ENCODE measurements around the gene UBE4B.
"Not testable (repeated sequence)": the region's sequence is repeated elsewhere in the genome, so short reads cannot be mapped to it uniquely, and the experiment has no call there.

UBE4B gene

DNA sequence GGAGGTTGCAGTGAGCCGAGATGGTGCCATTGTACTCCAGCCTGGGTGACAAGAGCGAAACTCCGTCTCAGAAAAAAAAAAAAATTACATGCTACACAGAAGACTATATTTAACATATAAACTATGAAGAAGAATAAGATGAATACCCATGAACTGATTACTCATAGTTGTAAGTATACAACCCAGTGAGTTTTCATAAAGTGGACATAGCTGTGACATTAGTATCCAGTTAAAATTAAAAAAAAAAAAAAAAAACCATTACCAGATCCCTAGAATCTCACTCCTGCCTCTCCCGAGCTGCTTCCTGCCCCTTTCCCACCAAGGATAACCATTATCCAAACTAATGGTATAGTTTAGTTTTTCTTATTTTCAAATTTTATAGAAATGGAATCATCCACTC is 37.4 kb downstream of the UBE4B start:
- no peak for DNase-seq

GRCh38 chr1:10071640-10072039 is 38.9 kb downstream of the UBE4B start:
- no peak for DNase-seq

GRCh38 chr1:10073371-10073770 is 40.6 kb downstream of the UBE4B start:
- DNase-seq = not testable (repeated sequence)

DNA sequence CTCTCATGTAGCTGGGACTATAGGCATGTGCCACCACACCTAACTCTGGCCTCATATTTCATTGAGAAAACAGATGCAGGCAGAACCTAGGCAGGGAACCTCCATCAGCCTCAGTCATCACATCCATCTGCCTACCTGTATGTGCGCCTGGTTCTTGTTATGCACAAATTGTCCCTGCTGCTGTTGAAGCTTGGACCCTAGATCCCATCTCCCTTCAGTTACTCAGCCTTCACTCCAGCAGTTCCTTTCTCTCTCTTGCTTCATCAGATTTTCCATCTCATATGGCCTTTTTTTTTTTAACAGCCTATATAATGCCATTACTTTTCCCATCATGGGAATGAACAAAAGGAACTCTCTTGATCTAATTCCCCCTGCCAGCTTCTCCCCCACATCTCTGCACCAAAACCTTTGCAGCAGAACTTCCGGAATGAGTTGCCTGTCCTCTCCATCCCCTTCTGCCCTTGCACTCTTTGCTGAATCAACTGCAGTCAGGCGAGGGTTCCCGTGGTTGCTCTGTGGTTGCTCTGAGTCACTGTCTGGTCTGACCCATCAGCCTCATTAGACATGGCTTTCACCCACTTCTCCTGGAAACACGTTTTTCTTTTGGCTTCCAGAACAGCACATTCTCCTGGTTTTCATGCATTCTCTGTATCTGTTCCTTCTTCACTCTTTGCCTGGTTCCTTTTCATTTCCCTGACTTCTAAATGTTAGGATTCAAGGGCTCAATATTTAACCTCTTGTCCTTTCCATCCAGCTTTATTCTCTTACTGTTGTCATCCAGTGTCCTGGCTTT is 41.5 kb downstream of the UBE4B start:
- peak in 33 of 56 donors; percentile 7 to 74 (median 36) for DNase-seq

DNA sequence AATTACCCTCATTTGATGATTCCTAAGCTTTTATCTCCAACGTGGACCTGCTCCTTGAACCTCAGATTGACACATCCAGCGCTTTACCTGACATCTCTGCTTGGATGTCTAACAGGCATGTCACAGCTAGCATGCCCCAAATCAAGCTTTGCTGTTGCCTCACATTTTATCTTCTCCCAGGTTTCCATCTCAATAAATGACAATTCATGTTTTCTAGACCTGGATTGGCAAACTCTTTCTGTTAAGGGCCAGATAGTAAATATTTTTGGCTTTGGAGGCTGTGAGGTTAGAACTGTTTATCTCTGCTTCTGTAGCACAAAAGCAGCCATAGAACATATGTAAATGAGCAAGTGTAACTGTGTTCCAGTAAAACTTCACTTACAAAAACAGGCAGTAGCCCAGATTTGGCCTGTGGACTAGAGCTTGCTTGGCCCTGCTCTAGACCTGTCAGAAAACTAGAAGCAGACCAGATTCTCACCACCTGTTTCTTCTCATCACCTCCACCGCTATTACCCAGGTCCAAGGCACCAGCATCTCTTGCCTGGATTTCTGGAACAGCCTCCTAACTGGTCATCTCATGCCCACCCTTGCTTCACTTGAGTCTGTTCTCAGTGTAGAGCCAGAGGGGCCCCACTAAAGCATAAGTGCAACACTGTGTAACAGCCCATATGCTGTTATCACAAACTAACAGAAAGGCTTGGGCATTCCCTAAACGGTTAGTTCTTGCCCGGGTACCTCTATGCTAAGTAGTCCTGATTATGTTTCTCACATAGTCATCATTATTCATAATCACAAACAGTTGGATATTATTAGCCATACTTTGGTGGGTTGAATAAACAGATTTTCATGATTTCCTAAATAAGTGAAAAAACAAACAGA is 42.3 kb downstream of the UBE4B start:
- peak in 1 of 56 donors; percentile 17 for DNase-seq

DNA sequence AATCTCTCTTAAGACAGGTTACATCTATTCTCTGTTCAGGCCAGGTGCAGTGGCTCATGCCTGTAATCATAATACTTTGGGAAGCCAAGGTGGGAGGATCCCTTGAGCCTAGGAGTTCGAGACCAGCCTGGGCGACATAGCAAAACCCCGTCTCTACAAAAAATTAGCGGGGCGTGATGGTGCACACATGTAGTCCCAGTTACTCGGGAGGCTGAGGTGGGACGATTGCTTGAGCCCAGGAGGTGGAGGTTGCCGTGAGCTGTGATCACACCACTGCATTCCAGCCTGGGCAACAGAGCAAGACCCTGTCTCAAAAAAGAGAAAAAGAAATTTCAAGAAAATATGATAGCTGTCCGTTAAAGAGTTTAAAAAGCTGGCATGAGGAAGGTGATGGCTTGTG is 43.0 kb downstream of the UBE4B start:
- DNase-seq = no peak

- no peak for DNase-seq
Measured at GRCh38 chr1:10078494-10078893, 45.7 kb downstream of the UBE4B start.

DNA sequence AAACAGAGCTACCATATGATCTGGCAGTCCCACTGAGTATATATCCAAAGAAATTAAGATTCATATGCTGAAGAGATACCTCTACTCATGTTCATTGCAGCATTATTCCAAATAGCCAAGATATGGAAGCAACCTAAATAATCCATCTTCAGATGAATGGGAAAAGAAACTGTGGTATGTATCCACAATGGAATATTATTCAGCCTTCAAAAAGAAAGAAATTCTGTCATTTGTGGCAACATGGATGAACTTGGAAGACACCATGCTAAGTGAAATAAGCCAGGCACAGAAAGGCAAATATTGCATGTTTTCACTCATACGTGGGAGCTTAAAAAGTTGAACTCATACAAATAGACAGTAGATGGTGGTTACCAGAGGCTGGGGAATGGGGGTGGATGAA is 47.8 kb downstream of the UBE4B start:
- DNase-seq = no peak

GRCh38 chr1:10082785-10083479 is 50.2 kb downstream of the UBE4B start:
- no peak for DNase-seq

GRCh38 chr1:10084045-10084444 is 51.3 kb downstream of the UBE4B start:
- DNase-seq = no peak

- no peak for DNase-seq
Measured at GRCh38 chr1:10085076-10085475, 52.3 kb downstream of the UBE4B start.

- DNase-seq = no peak
Measured at GRCh38 chr1:10087210-10087609, 54.5 kb downstream of the UBE4B start.

- no peak for DNase-seq
Measured at GRCh38 chr1:10101929-10102328, 69.2 kb downstream of the UBE4B start.

- no peak for DNase-seq
Measured at GRCh38 chr1:10103193-10103592, 70.4 kb downstream of the UBE4B start.

GRCh38 chr1:10104834-10105233 is 72.1 kb downstream of the UBE4B start:
- no peak for DNase-seq

DNA sequence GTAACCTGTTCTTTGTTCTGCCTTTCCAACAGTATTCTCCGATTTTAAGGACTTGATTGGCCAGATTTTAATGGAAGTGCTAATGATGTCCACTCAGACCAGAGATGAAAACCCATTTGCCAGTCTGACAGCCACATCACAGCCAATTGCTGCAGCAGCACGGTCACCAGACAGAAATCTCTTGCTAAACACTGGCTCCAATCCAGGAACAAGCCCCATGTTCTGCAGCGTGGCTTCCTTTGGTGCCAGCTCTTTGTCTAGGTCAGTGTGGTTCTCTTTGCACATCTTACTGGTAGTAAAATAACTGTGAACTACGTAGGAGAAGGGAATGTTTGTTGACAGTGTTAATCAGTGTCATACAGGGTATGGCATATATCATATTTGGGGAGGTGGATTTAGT is 72.7 kb downstream of the UBE4B start:
- peak in 27 of 56 donors; percentile 4 to 49 (median 19) for DNase-seq

DNA sequence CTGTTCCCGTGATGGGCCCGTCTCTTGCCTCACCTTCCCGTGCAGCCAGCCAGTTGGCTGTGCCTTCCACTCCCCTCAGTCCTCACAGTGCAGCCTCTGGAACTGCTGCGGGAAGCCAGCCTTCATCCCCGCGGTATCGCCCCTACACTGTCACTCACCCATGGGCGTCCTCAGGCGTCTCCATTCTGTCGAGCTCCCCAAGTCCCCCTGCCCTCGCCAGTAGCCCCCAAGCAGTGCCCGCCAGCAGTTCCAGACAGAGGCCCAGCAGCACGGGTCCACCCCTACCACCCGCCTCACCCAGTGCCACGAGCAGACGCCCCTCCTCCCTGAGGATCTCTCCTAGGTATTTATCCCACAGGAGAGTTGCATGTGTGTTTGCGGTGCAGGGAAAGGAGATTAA is 73.5 kb downstream of the UBE4B start:
- no peak for DNase-seq

GRCh38 chr1:10106756-10107475 is 74.2 kb downstream of the UBE4B start:
- DNase-seq = no peak

DNA sequence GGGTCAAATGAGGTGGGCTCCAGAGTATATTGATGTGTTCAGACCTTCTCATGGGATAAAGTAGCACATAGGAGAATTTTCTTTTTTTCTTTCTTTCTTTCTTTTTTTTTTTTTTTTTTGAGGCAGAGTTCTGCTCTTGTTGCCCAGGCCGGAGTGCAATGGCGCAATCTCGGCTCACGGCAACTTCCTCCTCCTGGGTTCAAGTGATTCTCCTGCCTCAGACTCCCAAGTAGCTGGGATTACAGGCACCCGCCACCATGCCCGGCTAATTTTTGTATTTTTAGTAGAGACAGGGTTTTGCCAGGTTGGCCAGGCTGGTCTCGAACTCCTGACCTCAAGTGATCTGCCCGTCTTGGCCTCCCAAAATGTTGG is 74.7 kb downstream of the UBE4B start:
- not testable (repeated sequence) for DNase-seq

- peak in 4 of 56 donors; percentile 10 to 24 (median 18) for DNase-seq
Measured at GRCh38 chr1:10108134-10108663, 75.4 kb downstream of the UBE4B start.
